Measurements from ENCODE around the gene PRRC1. TPM values are rescaled to one million over a fixed set of nuclear protein-coding genes. Genes with fewer than 3 reads are reported as not detected.

PRRC1 gene
- total RNA-seq = 26.5 TPM
- long read RNA-seq, full-length matches to known transcripts = 24 of 38 reads
- long read RNA-seq, partial matches to known transcripts = 12 of 38 reads
- long read RNA-seq, other reads (novel, unspliced or antisense) = 2 of 38 reads

DNA sequence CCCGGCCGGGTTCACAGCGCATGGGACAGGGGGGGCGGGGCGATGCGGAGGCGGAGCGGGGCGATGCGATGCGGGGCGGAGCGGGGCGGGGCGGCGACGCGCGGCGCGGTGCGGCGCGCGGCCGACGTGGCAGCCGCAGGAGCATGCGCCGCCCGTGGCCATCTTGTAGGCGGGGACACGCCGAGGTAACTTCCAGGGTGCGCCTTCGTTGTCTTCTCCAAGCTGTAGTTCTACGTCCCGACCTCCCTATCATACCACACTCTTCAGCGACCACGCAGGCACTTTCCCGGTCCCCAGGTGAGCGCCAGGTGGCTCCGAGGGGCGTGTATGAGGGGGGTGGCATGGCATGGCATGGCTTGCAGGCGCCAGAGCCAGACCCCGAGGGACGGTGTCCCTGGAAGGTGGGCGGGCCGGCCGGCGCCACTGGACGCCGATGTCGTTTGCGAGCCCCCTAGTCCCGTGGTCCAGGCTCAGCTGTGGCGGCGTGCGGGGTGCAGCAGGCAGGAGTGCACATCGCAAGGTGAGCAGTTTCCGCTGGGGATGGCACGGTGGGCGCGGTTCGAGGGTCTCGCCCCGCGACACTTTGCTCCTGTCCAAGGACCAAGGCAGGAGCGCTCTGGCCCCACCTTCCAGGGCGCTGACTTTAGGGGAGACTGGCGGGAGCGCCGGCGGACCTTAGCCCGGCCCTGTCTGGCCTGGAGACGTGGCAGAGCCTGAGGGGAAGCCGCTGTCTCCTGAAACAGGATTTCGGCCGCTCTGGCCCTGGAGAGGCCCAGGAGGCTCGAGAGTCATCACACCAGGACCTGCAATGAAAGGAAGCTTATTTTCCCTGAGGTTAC lies at the start of gene PRRC1:
TSS of gene PRRC1 (plus strand) at position 161 of the 839 bp plus-strand sequence. CDS start 5,840 bp downstream, outside the sequence.
- peak; percentile 85 for DNase-seq (ENCODE audit: low spot score)
- intact Hi-C loops (cut with DNase I) = no loop called here

DNA sequence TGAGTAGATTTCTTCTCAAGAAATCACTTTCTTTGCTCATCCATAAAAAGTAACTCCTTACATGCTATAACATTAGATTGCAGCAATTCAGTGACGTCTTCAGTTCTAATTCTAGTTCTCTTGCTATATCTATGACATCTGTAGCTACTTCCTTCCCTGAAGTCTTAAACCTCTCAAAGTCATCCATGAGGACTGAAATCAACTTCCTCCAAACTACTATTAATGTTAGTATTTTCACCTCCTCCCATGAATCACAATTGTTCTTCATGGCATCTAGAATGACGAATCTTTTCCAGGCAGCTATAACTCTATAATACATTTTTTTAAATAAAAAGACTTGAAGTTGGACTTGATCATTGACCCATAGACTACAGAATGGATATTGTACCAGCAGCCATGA lies 46.2 kb upstream of the PRRC1 start:
- intact Hi-C loops (cut with DNase I) = no loop called here
- DNase-seq (ENCODE audit: low spot score) = no peak

GRCh38 chr5:127472700-127473099 lies 44.7 kb upstream of the PRRC1 start:
- no peak for DNase-seq (ENCODE audit: low spot score)
- intact Hi-C loops (cut with DNase I) = no loop called here

- DNase-seq (ENCODE audit: low spot score) = no peak
- intact Hi-C loops (cut with DNase I) = no loop called here
Measured at GRCh38 chr5:127486471-127486870, 31.0 kb upstream of the PRRC1 start.

DNA sequence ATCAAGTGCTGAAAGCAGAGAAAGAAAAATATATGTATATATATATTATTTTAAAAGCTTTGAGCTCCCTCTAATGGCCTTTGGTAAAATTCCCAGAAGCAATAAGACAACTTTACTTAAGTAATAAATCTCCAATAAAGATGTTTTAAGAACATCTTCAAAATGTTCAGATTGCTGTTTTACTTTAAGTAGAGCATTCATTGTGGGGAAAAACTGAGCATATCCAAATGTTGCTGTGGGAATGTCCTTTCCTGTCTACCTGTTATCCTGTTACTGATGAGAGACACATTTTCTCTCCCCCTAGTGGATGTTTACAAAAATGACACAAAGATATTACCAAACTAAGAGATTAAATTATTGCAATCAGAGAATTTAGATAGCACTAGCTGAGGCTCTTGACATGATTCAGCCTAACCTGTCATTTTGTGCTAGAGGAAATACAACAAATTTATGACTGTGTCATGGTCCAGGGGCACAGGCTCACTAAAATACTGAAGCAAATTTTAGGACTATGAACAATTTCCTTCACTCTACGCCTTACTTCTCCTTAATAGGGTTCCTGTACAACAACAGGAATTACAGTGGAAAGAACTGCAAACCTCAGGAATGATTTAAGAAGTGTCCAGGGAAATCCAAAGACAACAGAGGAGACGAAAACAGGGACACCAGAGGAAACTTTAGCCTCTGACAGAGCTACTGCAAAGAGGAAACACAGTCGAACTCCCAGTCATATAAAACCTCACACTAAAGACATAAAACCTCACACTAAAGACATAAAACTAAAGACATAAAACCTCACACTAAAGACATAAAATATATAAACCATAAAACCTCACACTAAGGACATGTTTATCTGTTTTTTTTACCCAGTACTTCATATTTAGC lies 24.3 kb upstream of the PRRC1 start:
- intact Hi-C loops (cut with DNase I) = loop anchor here (5.0 kb wide), 2 partner anchors 201 to 656 kb away; partner anchors contain the start of gene MEGF10
- no peak for DNase-seq (ENCODE audit: low spot score)

GRCh38 chr5:127498548-127498947 lies 18.9 kb upstream of the PRRC1 start:
- intact Hi-C loops (cut with DNase I) = no loop called here
- DNase-seq (ENCODE audit: low spot score) = no peak

GRCh38 chr5:127505905-127506304 lies 11.5 kb upstream of the PRRC1 start:
- DNase-seq (ENCODE audit: low spot score) = no peak
- intact Hi-C loops (cut with DNase I) = no loop called here

GRCh38 chr5:127506616-127507015 lies 10.8 kb upstream of the PRRC1 start:
- intact Hi-C loops (cut with DNase I) = no loop called here
- DNase-seq (ENCODE audit: low spot score) = no peak

GRCh38 chr5:127508644-127509373 lies 8.6 kb upstream of the PRRC1 start:
- intact Hi-C loops (cut with DNase I) = no loop called here
- DNase-seq (ENCODE audit: low spot score) = no peak

DNA sequence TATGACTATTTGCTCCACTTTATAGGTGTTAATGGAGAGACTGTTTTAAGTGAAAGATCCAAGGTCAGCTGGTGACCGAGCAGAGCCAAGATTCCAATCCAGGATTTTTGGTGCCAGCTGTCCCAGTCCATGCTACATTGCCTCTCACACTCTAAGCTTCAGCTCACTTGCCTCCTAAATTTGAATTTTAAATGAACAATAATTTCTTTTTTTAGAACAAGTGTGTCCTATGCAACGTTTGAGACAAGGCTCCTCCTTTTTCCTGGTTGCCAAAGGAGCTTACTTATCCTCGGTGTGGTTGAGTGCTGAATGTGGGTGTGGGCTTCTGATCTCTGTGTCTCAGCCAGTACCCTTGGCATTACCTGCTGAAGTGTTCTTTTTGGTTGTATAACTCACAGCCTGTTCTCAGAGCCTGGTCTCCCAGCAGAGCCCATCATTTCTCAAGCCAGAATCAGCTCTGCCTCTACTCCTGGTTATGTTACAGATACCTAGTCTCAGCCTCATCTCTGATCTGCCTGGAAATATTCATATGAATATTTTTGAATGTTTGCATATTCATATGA lies 4.0 kb upstream of the PRRC1 start:
- no peak for DNase-seq (ENCODE audit: low spot score)
- intact Hi-C loops (cut with DNase I) = no loop called here

DNA sequence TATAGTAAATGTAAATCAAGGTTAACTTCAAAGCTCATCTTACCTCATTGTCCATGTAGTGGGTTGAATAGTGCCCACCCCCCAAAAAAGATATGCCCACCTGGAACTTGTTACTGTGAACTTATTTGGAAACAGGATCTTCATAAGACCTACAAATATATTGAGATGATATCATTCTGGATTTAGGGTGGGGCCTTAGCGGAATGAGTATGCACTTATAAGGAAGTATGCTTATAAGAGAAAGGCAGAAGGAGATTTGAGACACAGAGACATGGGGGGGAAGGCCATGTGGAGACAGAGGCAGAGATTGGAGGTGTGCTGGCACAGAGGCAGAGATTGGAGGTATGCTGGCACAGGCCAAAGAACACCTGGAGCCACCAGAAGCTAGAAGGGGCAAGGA lies 2.6 kb upstream of the PRRC1 start:
- intact Hi-C loops (cut with DNase I) = no loop called here
- no peak for DNase-seq (ENCODE audit: low spot score)

DNA sequence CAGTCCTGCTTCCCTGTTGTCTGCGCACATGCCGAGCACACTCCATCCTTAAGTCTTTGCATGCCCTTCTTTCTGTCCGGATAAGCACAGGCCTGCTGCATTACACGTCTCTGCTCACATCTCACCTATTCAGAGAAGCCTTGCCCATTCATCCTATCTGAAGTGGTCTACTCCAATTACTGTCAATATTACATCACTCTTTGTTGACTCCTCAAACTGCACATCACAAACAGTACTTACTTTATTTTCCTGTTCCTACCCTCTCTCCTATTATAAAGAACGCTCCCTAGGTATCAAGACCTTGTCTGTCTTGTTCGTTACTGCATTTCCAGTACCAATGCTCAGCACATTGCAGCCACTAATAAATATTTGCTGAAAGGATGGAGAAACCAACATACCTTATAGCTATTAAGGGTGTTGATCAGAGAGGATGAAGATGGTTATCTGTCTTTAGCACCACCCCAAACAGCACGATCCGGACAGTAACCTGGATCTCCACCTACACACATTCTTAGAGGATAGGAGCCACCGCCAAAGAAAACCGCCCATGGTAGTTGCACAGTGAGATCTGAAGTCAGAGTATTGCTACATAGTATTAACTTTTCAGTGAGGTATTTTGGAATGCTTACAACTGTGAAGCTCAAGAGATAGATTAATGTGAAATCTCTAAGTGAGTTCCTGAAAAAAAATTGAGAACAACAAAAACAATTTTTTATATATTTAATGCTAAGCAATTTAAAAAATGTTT lies 1.6 kb upstream of the PRRC1 start:
- intact Hi-C loops (cut with DNase I) = no loop called here
- DNase-seq (ENCODE audit: low spot score) = no peak

GRCh38 chr5:127517110-127517479 lies 345 bp upstream of the PRRC1 start:
- no peak for DNase-seq (ENCODE audit: low spot score)
- intact Hi-C loops (cut with DNase I) = no loop called here

DNA sequence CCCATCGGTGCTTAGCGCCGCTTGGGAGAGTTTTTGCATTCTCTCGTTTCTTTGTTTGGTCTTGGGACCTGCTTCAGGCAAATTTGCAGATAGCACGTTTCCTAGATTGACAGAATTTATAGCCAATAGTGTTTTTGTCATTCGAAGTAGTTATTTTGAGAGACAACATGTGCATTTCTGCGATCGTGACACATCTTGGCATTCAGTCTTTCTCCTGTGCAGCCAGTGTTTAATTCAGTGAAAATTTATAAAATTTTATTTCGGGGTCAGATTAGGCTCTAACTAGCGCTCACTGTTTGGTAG lies 830 bp downstream of the PRRC1 start:
- no peak for DNase-seq (ENCODE audit: low spot score)
- intact Hi-C loops (cut with DNase I) = no loop called here

GRCh38 chr5:127519527-127519926 lies 2.1 kb downstream of the PRRC1 start:
- no peak for DNase-seq (ENCODE audit: low spot score)
- intact Hi-C loops (cut with DNase I) = no loop called here

- no peak for DNase-seq (ENCODE audit: low spot score)
- intact Hi-C loops (cut with DNase I) = no loop called here
Measured at GRCh38 chr5:127521138-127521770, 3.8 kb downstream of the PRRC1 start.

GRCh38 chr5:127525181-127525580 lies 7.7 kb downstream of the PRRC1 start:
- DNase-seq (ENCODE audit: low spot score) = no peak
- intact Hi-C loops (cut with DNase I) = no loop called here

DNA sequence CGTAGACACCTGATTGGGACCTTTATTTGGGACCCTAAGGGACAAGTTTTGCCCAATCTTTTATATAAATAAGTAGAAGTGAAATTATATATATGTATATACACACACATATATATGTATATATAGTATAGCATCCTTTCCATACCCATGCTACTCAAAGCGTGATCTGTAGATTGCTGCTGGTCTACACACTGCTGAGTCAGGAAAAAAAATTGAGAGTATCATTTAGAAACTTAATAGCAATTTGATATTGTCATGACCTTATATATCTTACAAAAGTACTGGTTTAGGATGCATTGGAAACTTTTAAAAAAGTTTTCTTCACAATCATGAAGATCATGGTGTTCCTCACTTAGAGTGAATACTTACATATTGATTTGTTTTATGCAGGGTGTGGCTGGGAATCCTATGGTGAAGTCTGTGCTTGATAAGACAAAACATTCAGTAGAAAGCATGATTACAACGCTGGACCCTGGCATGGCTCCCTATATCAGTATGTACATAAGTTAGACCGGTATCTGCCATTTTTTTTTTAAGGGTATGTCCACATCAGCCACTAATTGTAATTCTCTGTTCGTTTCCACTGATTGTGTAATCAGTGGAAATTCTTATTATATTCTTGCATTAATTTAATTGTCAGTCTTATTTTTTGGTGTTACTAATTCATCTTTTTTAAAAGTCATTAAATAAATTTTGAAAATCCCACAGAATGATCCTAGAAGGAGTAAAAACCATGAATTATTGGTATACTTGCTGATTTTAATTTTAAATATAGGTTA lies 12.7 kb downstream of the PRRC1 start:
- DNase-seq (ENCODE audit: low spot score) = no peak
- intact Hi-C loops (cut with DNase I) = no loop called here

Data from cardiac septum (tissue), 1 donor.